ENCODE measurements around the gene NCF1.
"Not testable (repeated sequence)": the region's sequence is repeated elsewhere in the genome, so short reads cannot be mapped to it uniquely, and the experiment has no call there.

Gene NCF1

DNA sequence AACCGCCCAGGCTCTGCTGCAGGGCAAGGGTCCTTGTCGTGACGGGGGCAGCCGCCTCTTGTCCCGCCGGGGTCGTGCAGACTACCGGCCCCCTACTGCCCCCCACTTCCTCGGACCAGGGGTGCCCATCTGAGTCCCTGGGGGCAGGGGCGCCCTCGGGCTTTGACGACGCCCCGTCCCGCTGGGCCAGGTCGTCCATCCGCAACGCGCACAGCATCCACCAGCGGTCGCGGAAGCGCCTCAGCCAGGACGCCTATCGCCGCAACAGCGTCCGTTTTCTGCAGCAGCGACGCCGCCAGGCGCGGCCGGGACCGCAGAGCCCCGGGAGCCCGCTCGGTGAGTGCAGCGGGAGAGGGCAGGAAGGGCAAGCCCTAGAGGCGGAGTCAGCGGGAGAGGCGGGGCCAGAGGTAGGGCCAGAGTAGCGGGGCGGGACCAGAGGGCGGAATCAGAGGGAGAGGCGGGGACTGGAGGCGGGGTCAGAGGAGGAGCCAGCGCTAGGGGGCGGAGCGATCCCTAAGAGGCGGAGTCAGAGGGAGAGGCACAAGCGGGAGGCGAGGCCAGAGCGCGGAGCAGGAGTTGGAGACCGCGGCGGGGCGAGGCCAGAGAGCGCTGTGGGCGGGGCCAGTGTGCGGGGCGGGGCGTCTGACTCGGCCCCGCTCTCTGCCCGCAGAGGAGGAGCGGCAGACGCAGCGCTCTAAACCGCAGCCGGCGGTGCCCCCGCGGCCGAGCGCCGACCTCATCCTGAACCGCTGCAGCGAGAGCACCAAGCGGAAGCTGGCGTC, 14.7 kb downstream of the NCF1 start:
- peak; percentile 76 to 93 (median 81) for DNase-seq

DNA sequence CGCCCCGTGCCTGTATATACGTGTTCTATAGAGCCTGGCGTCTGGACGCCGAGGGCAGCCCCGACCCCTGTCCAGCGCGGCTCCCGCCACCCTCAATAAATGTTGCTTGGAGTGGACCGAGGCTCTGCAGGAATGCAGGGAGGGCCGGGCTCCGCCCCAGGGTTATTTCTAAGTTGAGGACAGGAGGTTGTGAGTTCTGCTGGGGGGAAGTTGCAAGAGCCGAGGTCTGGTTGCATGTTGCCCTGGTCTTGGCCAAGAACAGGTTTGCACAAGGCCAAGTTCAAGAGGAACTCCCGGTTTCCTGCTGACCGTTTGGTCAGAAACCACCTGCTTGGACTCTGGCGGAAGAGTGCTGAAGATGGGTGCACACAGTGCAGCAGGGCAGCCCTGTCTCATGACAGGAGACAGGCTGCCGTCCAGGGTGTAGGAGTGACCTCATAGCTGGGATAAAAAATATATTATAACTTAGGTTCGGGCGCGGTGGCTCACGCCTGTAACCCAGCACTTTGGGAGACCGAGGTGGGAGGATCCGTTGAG, 15.5 kb downstream of the NCF1 start:
- not testable (repeated sequence) for DNase-seq

DNA sequence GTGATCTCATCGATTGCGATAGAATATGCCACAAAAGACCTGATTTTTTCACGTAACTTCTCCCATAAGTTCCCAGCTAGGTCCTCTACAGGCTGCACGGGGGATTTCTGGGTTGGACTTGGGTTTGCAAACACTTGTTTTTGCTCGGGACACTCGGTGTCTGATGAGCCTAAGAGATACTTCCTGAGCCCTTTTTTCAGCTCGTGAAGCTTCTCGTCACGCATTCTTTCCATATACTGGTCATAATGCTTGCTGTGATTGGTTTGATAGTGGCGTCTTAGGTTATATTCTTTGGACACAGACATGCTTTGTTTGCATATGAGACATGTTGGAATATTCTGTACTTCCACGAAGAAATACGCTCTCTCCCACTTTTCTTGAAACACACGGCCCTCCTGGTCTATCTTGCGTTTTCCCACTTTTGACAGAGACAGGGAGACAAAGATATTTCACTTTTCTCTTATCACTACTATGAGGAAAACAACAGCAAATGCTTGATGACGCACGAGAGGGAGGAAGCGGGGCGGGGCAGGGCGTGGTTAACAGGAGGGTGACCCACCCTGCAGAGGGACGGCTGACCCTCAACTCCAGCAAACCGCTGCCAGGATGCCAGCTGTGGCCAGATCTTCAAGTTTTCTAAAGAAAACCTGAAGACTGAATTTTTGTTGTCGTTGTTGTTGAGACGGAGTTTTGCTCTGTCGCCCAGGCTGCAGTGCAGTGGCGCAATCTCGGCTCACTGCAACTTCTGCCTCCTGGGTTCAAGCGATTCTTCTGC, 24.2 kb downstream of the NCF1 start:
- not testable (repeated sequence) for DNase-seq

DNA sequence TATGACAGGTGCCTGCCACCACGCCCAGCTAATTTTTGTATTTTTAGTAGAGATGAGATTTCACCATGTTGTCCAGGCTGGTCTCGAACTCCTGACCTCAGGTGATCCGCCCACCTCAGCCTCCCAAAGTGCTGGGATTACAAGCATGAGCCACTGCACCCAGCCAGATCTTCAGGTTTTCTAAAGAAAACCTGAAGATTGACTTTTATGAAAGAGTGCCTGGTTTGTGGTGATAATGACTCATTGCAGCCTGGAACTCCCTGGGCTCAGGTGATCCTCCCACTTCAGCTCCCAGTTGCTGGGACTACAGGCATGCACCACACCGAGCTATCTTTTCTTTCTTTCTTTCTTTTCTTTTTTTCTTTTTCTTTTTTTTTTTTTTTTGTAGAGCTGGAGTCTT, 24.8 kb downstream of the NCF1 start:
- not testable (repeated sequence) for DNase-seq

DNA sequence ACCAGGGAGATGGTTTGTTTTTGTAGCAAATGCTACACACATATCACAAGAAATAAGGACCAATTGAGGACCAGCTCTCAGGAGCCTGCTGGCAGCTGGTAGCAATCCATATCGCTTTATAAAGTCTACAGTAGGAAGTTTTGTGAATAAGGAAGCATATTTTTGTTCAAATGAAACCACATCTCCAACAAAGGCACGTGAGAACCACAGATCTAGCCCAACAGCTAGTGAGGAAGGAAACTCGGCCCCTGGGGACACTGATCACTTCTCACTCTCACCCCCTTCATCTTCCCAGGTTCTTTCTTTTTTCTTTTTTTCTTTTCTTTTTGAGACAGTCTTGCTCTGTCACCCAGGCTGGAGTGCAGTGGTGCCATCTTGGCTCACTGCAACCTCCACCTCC, 42.1 kb downstream of the NCF1 start:
- DNase-seq, result not testable (repeated sequence)

DNA sequence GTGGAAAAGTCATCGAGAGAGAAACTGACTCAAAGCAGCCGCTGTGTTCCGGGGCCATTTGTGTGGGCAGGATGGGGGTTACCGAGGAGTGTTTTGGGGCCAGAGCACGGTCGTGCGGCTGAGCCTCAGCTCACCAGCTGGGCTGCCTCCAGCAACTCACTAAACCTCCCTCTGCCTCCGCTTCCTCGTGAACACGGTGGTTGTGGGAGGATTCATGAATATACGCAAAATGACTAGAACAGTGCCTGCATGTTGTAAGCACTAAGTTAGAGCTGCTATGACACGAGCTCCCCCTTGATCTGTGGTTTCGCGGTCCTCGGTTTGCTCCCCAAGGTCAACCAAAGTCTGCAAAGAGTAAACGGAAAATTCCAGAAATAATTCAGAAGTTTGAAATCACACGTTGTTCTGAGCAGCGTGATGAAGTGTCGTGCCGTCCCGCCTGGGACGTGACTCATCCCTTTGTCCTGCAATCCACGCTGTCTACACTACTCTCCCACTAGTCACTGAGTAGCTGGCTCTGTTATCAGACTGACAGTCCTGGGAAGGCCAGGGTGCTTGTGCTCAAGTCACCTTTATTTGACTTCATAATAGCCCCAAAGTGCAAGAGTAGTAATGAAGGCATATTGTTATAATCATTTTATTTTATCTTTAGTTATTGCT, 46.5 kb downstream of the NCF1 start:
- DNase-seq, result not testable (repeated sequence)

DNA sequence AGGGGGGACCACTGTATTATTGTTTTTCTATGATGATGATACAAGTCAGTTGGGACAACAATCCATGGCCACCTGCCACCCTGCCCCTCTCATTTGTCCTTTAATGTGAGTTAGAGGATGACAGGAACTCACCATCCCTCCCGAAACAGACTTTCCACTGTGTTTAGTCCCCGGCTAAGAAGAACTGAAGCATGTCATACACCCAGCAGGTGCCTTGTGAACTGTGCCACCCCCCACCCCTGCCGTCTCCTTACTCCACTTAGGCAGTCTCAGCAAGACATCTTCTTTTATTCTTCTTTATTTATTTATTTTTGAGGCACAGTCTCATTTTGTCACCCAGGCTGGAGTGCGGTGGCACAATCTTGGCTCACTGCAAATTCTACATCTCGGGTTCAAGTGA, 47.4 kb downstream of the NCF1 start:
- DNase-seq, result not testable (repeated sequence)

DNA sequence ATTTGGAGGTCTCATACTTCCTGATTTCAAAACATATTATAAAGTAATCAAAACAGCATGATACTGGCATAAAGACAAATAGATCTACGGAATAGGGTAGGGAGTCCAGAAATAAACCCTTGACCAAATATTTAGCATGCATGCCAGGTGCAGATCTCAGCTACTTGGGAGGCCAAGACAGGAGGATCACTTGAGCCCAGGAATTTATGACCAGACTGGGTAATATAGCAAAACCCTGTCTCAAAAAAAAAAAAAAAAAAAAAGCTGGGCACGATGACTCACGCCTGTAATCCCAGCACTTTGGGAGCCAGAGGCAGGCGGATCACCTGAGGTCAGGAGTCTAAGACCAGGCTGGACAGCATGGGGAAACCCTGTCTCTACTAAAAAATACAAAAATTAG, 56.1 kb downstream of the NCF1 start:
- DNase-seq, result not testable (repeated sequence)

DNA sequence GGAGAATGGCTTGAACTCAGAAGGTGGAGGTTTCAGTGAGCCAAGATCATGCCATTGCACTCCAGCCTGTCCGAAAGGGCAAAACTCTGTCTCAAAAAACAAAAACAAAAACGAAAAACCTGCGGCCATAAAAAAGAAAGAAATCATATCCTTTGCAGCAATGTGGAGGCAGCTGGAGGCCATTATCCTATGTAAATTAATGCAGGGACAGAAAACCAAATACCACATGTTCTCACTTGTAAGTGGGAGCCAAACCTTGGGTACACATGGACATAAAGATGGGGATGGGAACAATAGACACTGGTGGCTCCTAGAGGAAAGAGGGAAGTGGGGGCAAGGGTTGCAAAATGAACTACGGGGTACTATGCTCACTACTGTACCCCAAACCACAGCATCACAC, 56.6 kb downstream of the NCF1 start:
- not testable (repeated sequence) for DNase-seq
